BLaER1 (cell line): ENCODE results near the gene ARIH2.

Source experiments
- H3K27ac ChIP-seq: shearing (Covaris generic); formaldehyde crosslinking; 2 replicates; pipeline ENCODE4 v1.8.1; 2022
- H3K27me3 ChIP-seq: shearing (Covaris generic); formaldehyde crosslinking; 2 replicates; pipeline ENCODE4 v1.8.1; 2022
- H3K36me3 ChIP-seq: shearing (Covaris generic); formaldehyde crosslinking; 2 replicates; pipeline ENCODE4 v1.8.1; 2022
- H3K4me1 ChIP-seq: shearing (Covaris generic); formaldehyde crosslinking; 2 replicates; pipeline ENCODE4 v1.8.1; 2022
- H3K4me2 ChIP-seq: shearing (Covaris generic); formaldehyde crosslinking; 2 replicates; pipeline ENCODE4 v1.8.1; 2022
- H3K4me3 ChIP-seq: shearing (Covaris generic); formaldehyde crosslinking; 2 replicates; pipeline ENCODE4 v1.8.1; 2022
- H3K9ac ChIP-seq: shearing (Covaris generic); formaldehyde crosslinking; 2 replicates; pipeline ENCODE4 v1.8.1; 2022
- H3K9me3 ChIP-seq: shearing (Covaris generic); formaldehyde crosslinking; 2 replicates; pipeline ENCODE4 v1.8.1; 2022
- H4K20me1 ChIP-seq: shearing (Covaris generic); formaldehyde crosslinking; 2 replicates; pipeline ENCODE4 v1.8.1; 2022
- Cebpa-rat ChIP-seq: shearing (Covaris generic); IDR thresholded peaks from 2 replicates; pipeline ENCODE4 v1.8.1; 2022

ARIH2 gene

GRCh38 chr3:48985831-48986376, 67.3 kb downstream of the ARIH2 start:
- no peak overlapping the region for H3K4me2 ChIP-seq
- no peaks in the 10 kb centered on the region for H3K9me3 ChIP-seq
- H3K4me3 ChIP-seq, result no peak overlapping the region
- no peak overlapping the region for H3K27ac ChIP-seq
- H3K27me3 ChIP-seq, result peaks cover 20% of the 10 kb centered on the region; the same call in 1 of the 2 replicates
- peaks cover 23% of the 10 kb centered on the region for H3K4me1 ChIP-seq
- no peak for TF ChIP-seq Cebpa-rat
- peaks cover 16% of the 10 kb centered on the region for H4K20me1 ChIP-seq
- H3K36me3 ChIP-seq, result peaks cover 63% of the 10 kb centered on the region
- 0 out of 2 replicates have a peak overlapping the region, but pooled peaks have one; percentile 15 for H3K9ac ChIP-seq

- Histone ChIP-seq H4K20me1 (no peaks in the 10 kb centered on the region; the same call in 1 of the 2 replicates), H3K27me3 (peaks cover 28% of the 10 kb centered on the region; the same call in 1 of the 2 replicates), H3K4me2 (peak overlapping the region; percentile 99), H3K9ac (peak overlapping the region; percentile 88), H3K27ac (peak overlapping the region; percentile 83), H3K36me3 (peaks cover 35% of the 10 kb centered on the region), H3K4me3 (peak overlapping the region; percentile 85), H3K9me3 (no peaks in the 10 kb centered on the region), H3K4me1 (peaks cover 53% of the 10 kb centered on the region)
- TF ChIP-seq Cebpa-rat, result no peak; the same call in 1 of the 2 replicates
Measured at GRCh38 chr3:48989126-48989795, 70.6 kb downstream of the ARIH2 start.

- Histone ChIP-seq H3K4me3 (peak within 1 kb of the TSS; percentile 85), H3K27ac (peak within 1 kb of the TSS; percentile 83)
- no peak; the same call in 1 of the 2 replicates for TF ChIP-seq Cebpa-rat
Measured at GRCh38 chr3:48989796-48990635, 71.4 kb downstream of the ARIH2 start, which contains the start of gene P4HTM. Gene P4HTM, plus strand, starts transcription at chr3:48990241. Its CDS starts 16 bp downstream, at chr3:48990257.

GRCh38 chr3:48990636-48991469, 72.2 kb downstream of the ARIH2 start:
- Histone ChIP-seq H3K9ac (peak overlapping the region; percentile 88), H3K4me3 (peak overlapping the region; percentile 85)

More at GRCh38 chr3:48989796-48990635, 71.4 kb downstream of the ARIH2 start, which contains the start of gene P4HTM:
- Histone ChIP-seq H3K27me3 (peaks cover 28% of the 10 kb centered on the region; the same call in 1 of the 2 replicates), H3K4me2 (peak within 1 kb of the TSS; percentile 99), H3K9ac (peak within 1 kb of the TSS; percentile 88), H3K4me1 (peaks cover 55% of the 10 kb centered on the region), H3K9me3 (no peaks in the 10 kb centered on the region), H3K36me3 (peaks cover 30% of the 10 kb centered on the region), H4K20me1 (no peaks in the 10 kb centered on the region; the same call in 1 of the 2 replicates)

GRCh38 chr3:48991851-48992545, 73.4 kb downstream of the ARIH2 start:
- H3K9ac ChIP-seq, result no peak overlapping the region
- no peak overlapping the region for H3K27ac ChIP-seq
- H3K4me1 ChIP-seq, result peaks cover 55% of the 10 kb centered on the region

More at GRCh38 chr3:48990636-48991469, 72.2 kb downstream of the ARIH2 start:
- Histone ChIP-seq H3K4me2 (peak overlapping the region; percentile 99), H3K36me3 (peaks cover 22% of the 10 kb centered on the region), H3K27me3 (peaks cover 28% of the 10 kb centered on the region; the same call in 1 of the 2 replicates), H4K20me1 (no peaks in the 10 kb centered on the region; the same call in 1 of the 2 replicates), H3K27ac (peak overlapping the region; percentile 83), H3K9me3 (no peaks in the 10 kb centered on the region), H3K4me1 (peaks cover 55% of the 10 kb centered on the region)
- TF ChIP-seq Cebpa-rat, result no peak

GRCh38 chr3:48993834-48994233, 75.2 kb downstream of the ARIH2 start:
- H3K27me3 ChIP-seq, result peaks cover 28% of the 10 kb centered on the region; the same call in 1 of the 2 replicates
- H3K4me1 ChIP-seq, result peaks cover 46% of the 10 kb centered on the region
- H3K27ac ChIP-seq, result no peak overlapping the region
- no peaks in the 10 kb centered on the region for H3K9me3 ChIP-seq
- peak overlapping the region; percentile 32 for H3K4me2 ChIP-seq
- H3K4me3 ChIP-seq, result no peak overlapping the region
- no peak overlapping the region for H3K9ac ChIP-seq
- no peak for TF ChIP-seq Cebpa-rat
- peaks cover 26% of the 10 kb centered on the region for H3K36me3 ChIP-seq
- H4K20me1 ChIP-seq, result no peaks in the 10 kb centered on the region

More at GRCh38 chr3:48991851-48992545, 73.4 kb downstream of the ARIH2 start:
- no peaks in the 10 kb centered on the region for H3K9me3 ChIP-seq
- no peaks in the 10 kb centered on the region for H4K20me1 ChIP-seq
- peaks cover 28% of the 10 kb centered on the region; the same call in 1 of the 2 replicates for H3K27me3 ChIP-seq
- peak overlapping the region; percentile 99 for H3K4me2 ChIP-seq
- peak overlapping the region; percentile 85; the same call in 1 of the 2 replicates for H3K4me3 ChIP-seq
- H3K36me3 ChIP-seq, result peaks cover 20% of the 10 kb centered on the region
- no peak for TF ChIP-seq Cebpa-rat

GRCh38 chr3:48996640-48997039, 78.0 kb downstream of the ARIH2 start:
- Histone ChIP-seq H3K36me3 (peaks cover 27% of the 10 kb centered on the region), H3K27me3 (0 out of 2 replicates have a peak, but pooled peaks cover under 1% of the 10 kb centered on the region), H3K9me3 (no peaks in the 10 kb centered on the region), H3K4me2 (no peak overlapping the region), H3K9ac (no peak overlapping the region), H3K4me1 (peaks cover 25% of the 10 kb centered on the region), H4K20me1 (no peaks in the 10 kb centered on the region), H3K4me3 (no peak overlapping the region), H3K27ac (no peak overlapping the region)
- TF ChIP-seq Cebpa-rat, result no peak

GRCh38 chr3:48997102-48997635, 78.5 kb downstream of the ARIH2 start:
- H3K9me3 ChIP-seq, result no peaks in the 10 kb centered on the region
- H3K9ac ChIP-seq, result no peak overlapping the region
- no peak overlapping the region for H3K4me2 ChIP-seq
- H3K27me3 ChIP-seq, result no peaks in the 10 kb centered on the region
- H3K27ac ChIP-seq, result no peak overlapping the region
- H4K20me1 ChIP-seq, result no peaks in the 10 kb centered on the region
- no peak for TF ChIP-seq Cebpa-rat
- H3K4me1 ChIP-seq, result peaks cover 19% of the 10 kb centered on the region
- H3K4me3 ChIP-seq, result no peak overlapping the region
- peaks cover 28% of the 10 kb centered on the region for H3K36me3 ChIP-seq
